Activated T-cell treated with anti-CD3 and anti-CD28 coated beads for 24 hours (primary cell): ENCODE data around the gene ZNF507.

Experiments used
- DNase-seq: peaks from one replicate; pipeline ENCODE4 v3.0.0-alpha.2; 2020; ENCODE audit warnings: low read depth

Gene ZNF507

DNA sequence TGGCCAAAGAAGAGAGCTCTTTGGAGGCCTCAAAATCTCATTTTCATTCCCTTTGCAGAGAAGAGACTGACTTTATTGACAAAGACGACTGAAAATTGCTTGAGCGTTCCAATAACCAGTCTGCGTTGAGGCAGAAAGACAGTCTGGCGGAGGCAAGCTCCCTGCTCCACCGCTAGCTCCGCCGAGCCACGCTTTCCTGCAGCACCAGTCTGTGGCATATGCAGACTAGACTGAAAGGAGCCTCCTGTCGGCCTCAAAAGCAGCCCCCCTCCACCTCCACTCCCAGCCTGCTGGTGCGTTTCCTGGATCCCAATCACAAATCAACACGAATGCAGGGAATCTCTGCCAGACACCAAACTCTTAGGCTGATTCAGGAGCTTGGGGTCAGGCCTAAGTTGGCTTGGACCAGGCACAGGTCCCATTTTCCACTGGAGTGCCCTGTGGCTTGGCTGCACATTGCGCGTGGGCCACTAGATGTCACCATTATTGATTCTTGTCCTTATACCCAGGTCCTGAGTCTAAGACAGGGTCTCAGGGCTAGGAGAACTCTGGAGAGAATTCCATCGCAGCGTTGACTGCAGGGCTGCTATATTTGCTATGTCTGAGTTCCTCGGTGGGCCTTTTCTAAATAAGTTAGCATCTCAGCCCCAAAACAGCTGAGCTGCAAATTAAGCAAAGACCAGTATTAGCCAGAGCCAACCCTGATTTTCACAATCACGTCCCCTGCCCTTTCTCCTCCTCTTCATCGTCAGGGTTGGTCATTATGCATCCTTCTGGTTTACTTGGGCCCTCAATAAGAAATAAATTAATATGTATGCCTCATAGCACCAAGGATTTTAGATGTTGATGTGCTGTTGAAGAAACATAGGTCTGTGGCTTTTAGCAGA is 5.2 kb upstream of the ZNF507 start:
- peak; percentile 17 for DNase-seq

DNA sequence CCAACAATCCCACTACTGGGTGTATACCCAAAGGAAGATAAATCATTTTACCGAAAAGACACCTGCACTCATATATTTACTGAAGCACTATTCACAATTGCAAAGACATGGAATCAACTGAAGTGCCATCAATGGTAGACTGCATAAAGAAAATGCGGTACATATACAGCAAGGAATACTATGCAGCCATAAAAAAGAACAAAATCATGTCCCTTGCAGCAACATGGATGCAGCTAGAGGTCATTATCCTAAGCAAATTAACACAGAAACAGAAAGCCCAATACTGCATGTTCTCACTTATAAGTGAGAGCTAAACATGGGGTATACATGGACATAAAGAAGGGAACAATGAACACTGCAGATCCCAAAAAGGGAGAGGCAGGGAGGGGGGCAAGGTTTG is 2.7 kb upstream of the ZNF507 start:
- DNase-seq: no peak

GRCh38 chr19:32343550-32344262 is 1.7 kb upstream of the ZNF507 start:
- no peak for DNase-seq

GRCh38 chr19:32346901-32347300 is 1.5 kb downstream of the ZNF507 start:
- DNase-seq: no peak

DNA sequence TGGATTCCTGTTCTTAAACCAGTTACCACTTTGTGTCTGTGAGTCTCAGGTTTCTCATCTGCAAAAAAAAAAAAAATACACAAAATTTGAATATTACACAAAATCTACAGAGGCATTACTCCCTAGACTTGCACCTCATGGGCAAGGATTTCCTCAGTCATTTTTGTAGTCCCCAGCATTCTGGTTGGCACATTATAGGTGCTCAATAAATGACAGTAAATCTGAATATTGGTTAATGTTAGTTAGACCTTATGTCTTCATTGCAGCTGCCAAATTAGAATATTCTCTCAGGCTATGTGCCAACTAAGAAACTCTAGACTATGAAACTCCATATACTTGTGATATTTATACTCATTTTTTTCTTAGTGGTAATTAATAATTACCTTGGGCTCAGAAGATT is 2.2 kb downstream of the ZNF507 start:
- no peak for DNase-seq

DNA sequence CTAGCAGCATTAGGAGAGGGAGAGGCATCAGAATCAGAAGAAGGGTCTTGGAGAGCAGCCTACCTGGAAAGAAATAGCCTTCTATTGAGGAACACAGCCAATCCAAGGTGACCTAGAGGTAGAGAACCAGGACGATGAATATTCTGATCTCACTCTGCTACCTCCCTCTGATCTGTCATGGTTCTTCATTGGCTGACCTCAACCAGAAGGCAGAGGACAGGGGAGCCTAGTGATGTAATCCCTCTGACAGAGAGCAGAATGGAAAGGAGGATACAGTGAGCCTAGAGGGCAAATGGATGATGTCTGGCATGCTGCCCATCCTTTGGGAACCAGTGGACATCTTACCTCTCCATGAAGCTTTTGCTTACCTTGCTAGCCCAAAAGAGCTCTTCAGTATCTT is 3.6 kb downstream of the ZNF507 start:
- DNase-seq: no peak

DNA sequence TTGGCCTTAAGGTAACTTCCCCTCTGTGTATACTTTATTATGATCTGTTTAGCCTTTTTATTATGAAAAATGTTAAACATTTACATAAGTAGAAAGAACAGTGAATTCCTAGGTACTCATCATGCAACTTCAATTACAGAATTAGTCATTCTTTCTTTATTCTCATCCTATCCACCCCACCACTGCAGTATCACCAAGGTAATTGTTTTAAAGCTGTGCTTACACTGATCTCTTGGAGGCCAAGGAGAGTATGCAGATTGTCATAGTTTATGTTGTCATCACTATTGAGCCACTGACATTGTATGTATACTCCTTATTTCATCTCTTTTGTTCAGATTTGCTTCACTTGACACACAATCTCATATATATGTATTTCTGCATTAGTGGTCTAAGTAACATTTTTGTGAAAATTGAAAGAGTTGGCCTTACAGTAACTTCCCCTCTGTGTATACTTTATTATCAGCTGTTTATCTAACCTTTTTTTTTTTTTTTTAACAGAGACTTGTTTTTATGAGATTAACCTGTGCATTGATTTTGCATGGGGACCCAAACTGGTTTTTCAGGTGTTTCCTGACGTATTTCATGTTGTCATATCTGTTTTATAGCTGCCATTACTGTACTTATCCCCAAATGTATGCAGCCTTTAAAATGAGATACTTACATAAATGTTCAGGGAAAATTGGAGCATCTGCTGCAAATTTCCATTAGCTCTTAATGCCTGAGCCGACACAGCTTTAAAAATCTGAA is 4.5 kb downstream of the ZNF507 start:
- DNase-seq: no peak

GRCh38 chr19:32350471-32350865 is 5.1 kb downstream of the ZNF507 start:
- no peak for DNase-seq

GRCh38 chr19:32350987-32351348 is 5.6 kb downstream of the ZNF507 start:
- no peak for DNase-seq

- DNase-seq: no peak
Observed at GRCh38 chr19:32352241-32352630, 6.8 kb downstream of the ZNF507 start.

GRCh38 chr19:32354345-32354744 is 8.9 kb downstream of the ZNF507 start:
- DNase-seq: no peak

GRCh38 chr19:32355309-32355708 is 9.9 kb downstream of the ZNF507 start:
- no peak for DNase-seq

DNA sequence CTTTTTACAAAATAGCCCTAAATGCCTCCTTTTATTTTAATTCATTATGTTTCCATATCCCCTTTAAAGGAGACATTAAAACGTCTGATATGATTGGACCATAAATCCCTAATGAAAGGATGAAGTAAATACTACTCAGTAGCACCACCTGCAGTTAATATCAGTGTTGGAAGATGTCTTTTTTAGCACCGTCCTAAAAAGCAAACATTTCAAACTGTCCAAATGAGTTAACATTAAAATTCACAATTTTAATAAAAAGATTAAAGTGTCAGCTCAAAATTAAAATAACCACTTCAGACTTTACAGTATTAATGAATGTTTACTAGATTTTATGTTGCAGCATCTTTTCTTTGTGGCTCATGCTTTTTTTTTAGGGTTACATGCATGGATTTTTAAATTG is 12.3 kb downstream of the ZNF507 start:
- no peak for DNase-seq

- no peak for DNase-seq
Observed at GRCh38 chr19:32358321-32358720, 12.9 kb downstream of the ZNF507 start.

DNA sequence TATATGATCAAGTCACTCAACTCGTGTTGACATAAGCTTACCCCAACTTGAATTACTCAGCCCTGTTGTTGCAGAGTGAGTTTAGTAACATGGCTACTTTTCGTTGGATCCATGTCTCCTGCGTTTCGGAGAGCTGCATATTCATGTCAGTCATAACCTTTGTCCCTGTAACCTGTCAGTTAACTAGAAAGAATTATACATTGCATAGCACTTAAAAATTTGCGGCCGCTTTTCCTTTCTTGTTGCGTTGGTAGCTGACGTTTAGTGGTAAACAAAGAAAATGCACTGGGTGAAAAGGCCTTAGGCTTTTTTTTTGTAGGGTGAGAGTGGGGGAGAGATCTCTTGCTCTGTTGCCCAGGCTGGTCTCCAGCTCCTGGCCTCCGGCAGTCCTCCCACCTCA is 14.2 kb downstream of the ZNF507 start:
- DNase-seq: no peak

GRCh38 chr19:32361574-32362317 is 16.3 kb downstream of the ZNF507 start:
- no peak for DNase-seq

DNA sequence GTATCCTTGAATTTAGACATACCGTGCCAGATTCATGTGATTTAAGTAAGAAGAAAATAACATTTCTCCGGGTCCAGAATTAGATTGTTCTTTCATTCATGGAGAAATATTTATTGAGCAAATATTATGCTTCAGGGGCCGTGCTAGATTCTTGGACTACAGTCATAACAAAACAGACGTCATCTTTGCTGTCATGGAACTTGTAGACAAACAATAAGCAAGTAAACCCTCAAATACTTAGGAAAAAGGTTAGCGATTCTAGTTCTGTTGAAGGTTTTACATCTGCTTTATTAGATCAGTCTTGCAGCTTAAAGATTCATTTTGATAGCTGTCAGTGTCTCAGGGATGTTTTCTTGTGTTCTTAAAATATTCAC is 16.9 kb downstream of the ZNF507 start:
- no peak for DNase-seq

DNA sequence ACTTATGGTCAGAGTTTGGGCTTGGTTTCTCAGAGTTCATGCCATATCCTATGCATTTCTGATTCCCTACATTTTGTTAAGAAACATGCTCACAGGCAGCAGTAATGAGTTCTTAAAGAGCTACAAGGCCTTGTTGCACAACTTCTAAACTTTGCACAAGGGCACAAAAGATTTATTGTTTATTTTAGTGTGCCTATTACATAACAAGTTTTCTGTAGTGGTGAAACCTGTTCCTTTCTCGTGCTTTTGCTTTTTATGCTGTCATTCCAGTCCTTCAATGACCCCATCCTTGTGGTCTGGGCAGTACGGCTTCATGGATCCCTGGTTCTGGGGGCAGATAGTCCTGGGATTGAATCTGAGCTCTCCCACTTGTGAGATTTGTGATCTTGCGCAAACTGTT is 17.8 kb downstream of the ZNF507 start:
- DNase-seq: no peak

GRCh38 chr19:32363632-32364031 is 18.2 kb downstream of the ZNF507 start:
- no peak for DNase-seq

DNA sequence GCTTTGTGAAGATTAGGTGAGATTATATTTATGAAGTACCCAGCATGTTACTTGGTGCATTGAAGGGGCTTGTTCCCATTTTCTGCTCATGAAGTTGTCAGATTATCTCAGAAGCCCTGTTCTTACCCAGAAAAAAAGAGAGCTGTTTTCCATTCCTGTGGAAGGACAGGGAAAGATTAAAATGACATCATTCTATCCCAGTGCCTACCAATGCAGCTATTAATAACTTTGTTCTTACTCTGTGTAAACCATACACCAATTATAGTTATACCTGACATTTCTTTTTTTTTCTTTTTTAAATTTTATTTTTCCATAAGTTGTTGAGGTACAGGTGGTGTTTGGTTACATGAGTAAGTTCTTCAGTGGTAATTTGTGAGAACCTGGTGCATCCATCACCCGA is 18.6 kb downstream of the ZNF507 start:
- no peak for DNase-seq

DNA sequence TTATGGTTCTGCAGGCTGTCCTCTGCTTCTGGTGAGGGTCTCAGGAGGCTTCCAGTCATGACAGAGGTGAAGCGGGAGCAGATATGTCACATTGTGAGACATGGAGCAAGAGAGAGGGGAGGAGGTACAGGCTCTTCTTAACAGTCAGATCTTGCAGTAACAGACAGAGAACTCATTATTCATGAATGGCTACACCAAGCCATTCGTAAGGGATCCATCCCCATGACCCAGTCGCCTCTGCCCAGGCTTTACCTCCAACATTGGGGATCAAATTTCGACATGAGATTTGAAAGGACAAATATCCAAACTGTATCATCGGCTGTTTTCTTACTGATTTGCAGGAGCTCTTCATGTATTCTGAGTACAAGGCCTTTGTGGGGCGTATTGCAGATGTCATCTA is 21.7 kb downstream of the ZNF507 start:
- DNase-seq: no peak

DNA sequence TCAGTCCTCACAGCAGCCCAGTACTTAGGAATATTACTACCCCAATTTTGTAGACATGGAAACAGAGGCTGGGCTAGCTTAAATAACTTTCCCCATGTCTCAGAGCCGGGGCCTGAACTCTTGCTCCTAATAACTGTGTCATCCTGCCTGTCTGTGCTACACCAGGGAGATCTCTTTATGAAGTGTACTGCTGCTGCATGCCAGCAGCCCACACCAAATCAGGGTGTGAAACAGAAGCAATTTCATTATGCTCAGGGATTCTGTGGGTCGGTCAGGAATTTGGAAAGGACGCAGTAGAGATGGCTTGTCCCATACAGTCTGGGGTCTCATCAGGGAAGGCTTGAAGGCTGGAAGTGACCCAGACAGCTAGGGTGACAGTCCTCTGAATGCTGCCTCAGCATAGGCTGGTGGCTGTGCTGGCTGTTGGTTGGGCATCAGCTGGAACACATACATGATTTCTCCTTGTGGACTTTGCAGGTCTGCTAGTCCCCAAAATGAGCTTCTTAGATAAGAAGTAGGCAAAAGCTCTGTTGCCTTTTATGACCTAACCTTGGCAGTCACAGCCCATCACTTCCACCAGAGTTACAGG is 22.6 kb downstream of the ZNF507 start:
- no peak for DNase-seq
